Measurements from ENCODE around the gene HMGXB4.

DNA sequence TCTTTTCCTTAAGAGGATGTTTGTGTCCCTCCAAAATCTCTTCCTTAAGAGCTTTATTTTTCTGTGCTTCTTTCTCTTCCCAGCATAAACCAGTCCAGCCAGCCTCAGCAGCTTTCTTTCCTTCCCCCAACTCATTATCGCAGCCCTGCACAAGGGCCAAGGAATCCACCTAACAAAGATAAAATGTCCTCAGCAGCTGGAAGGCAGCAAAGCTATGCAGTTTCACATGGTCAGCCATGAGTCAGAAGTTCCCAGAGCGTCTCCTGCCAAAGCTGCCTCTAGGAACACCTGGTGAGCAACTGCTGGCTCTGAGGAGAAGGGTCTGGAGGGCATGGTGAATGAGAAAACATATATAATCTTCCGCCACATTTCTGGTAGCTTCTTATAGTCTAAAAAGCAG is 45.3 kb upstream of the HMGXB4 start:
- TF ChIP-seq CTCF (IDR thresholded peaks at IDR 0.05): no peak
- no peak for TF ChIP-seq EZH2 (IDR thresholded peaks at IDR 0.05; ENCODE audit: borderline replicate concordance, insufficient read depth, low read depth, low read length, poor library complexity, severe bottlenecking)

Data from B cell (primary cell).